HEK293 (cell line): Measurements from ENCODE around the gene NUP210.

Experiments
- CTCF ChIA-PET: fragments of 350-600 bp; formaldehyde crosslinking; extraction: SDS; loops from one replicate; lab custom pipeline; 2021; ENCODE audit warnings: antibody characterized with exemption; lab: Yijun Ruan, JAX
- POLR2A ChIA-PET: fragments of 300-600 bp; formaldehyde crosslinking; extraction: SDS; loops from one replicate; lab custom pipeline; 2020; ENCODE audit warnings: antibody characterized with exemption, inconsistent platforms; lab: Yijun Ruan, JAX
- H3K27ac ChIP-seq: fragments of 200-500 bp; sonication (Bioruptor generic); 2 replicates; pipeline ENCODE4 v1.5.1; 2014; ENCODE audit warnings: low read depth, low read length, control low read depth, inconsistent platforms; ENCODE audit errors: extremely low read depth
- H3K36me3 ChIP-seq, 2 experiments: fragments of 200-500 bp in 1 of 2; sonication (Bioruptor generic) in 1 of 2; 1 replicate in 1 of 2; 2 replicates in 1 of 2; pipeline ENCODE4 v1.5.1; 2014 to 2017; ENCODE audit warnings: inconsistent platforms in 2 of 2, low read length in 2 of 2; ENCODE audit not compliant: control insufficient read depth in 2 of 2, insufficient read depth in 1 of 2
- H3K4me1 ChIP-seq: fragments of 200-500 bp; sonication (Bioruptor generic); 2 replicates; pipeline ENCODE4 v1.5.1; 2014; ENCODE audit warnings: mild to moderate bottlenecking, low read length, inconsistent platforms; ENCODE audit not compliant: control insufficient read depth, insufficient read depth
- H3K4me3 ChIP-seq: 2 replicates; pipeline ENCODE4 v1.5.1; 2011; ENCODE audit warnings: low read depth, mild to moderate bottlenecking, control low read depth, low read length, moderate library complexity
- H3K9me3 ChIP-seq: fragments of 200-500 bp; sonication (Bioruptor generic); 2 replicates; pipeline ENCODE4 v1.5.1; 2014; ENCODE audit warnings: low read depth, low read length, inconsistent platforms; ENCODE audit not compliant: control insufficient read depth, insufficient read depth
- GLIS2 ChIP-seq: fragments of 450-650 bp; formaldehyde crosslinking; IDR thresholded peaks from 2 replicates; pipeline ENCODE4 v1.5.1; 2016; ENCODE audit warnings: missing biosample characterization, missing genetic modification characterization
- IKZF3 ChIP-seq: fragments of 450-650 bp; IDR thresholded peaks from 2 replicates; pipeline ENCODE4 v1.5.0; 2018; ENCODE audit warnings: missing biosample characterization, mild to moderate bottlenecking, missing genetic modification characterization, moderate library complexity
- RBAK ChIP-seq: fragments of 450-650 bp; formaldehyde crosslinking; IDR thresholded peaks from 2 replicates; pipeline ENCODE4 v1.5.1; 2016; ENCODE audit warnings: missing biosample characterization, missing genetic modification characterization
- ZBTB44 ChIP-seq: fragments of 450-650 bp; IDR thresholded peaks from 2 replicates; pipeline ENCODE4 v1.5.1; 2018; ENCODE audit warnings: missing biosample characterization, mild to moderate bottlenecking, missing genetic modification characterization
- ZNF10 ChIP-seq: fragments of 450-650 bp; formaldehyde crosslinking; IDR thresholded peaks from 2 replicates; pipeline ENCODE4 v1.5.1; 2017; ENCODE audit warnings: missing biosample characterization, missing genetic modification characterization
- ZNF121 ChIP-seq: fragments of 450-650 bp; formaldehyde crosslinking; IDR thresholded peaks from 2 replicates; pipeline ENCODE4 v1.5.1; 2016; ENCODE audit warnings: missing biosample characterization, missing genetic modification characterization
- ZNF202 ChIP-seq: fragments of 450-650 bp; formaldehyde crosslinking; IDR thresholded peaks from 2 replicates; pipeline ENCODE4 v1.5.1; 2016; ENCODE audit warnings: missing biosample characterization, missing genetic modification characterization, borderline replicate concordance
- ZNF211 ChIP-seq: fragments of 450-650 bp; formaldehyde crosslinking; IDR thresholded peaks from 2 replicates; pipeline ENCODE4 v1.5.1; 2016; ENCODE audit warnings: low read depth, missing biosample characterization, missing genetic modification characterization
- ZNF239 ChIP-seq: fragments of 450-650 bp; formaldehyde crosslinking; IDR thresholded peaks from 2 replicates; pipeline ENCODE4 v1.5.1; 2016; ENCODE audit warnings: missing biosample characterization, missing genetic modification characterization
- ZNF248 ChIP-seq: fragments of 450-650 bp; formaldehyde crosslinking; IDR thresholded peaks from 2 replicates; pipeline ENCODE4 v1.5.1; 2017; ENCODE audit warnings: missing biosample characterization, missing genetic modification characterization
- ZNF311 ChIP-seq: fragments of 450-650 bp; formaldehyde crosslinking; IDR thresholded peaks from 2 replicates; pipeline ENCODE4 v1.5.1; 2017; ENCODE audit warnings: missing biosample characterization, missing genetic modification characterization, borderline replicate concordance
- ZNF335 ChIP-seq: fragments of 450-650 bp; formaldehyde crosslinking; conservative IDR thresholded peaks from 2 replicates; pipeline ENCODE4 v1.5.1; 2016; ENCODE audit warnings: missing biosample characterization, missing genetic modification characterization
- ZNF404 ChIP-seq: fragments of 450-650 bp; formaldehyde crosslinking; IDR thresholded peaks from 2 replicates; pipeline ENCODE4 v1.5.1; 2017; ENCODE audit warnings: missing biosample characterization, missing genetic modification characterization
- ZNF416 ChIP-seq: fragments of 450-650 bp; formaldehyde crosslinking; IDR thresholded peaks from 2 replicates; pipeline ENCODE4 v1.5.1; 2016; ENCODE audit warnings: missing biosample characterization, missing genetic modification characterization
- ZNF433 ChIP-seq: fragments of 450-650 bp; formaldehyde crosslinking; IDR thresholded peaks from 2 replicates; pipeline ENCODE4 v1.5.1; 2016; ENCODE audit warnings: missing biosample characterization, missing genetic modification characterization, low read depth
- ZNF501 ChIP-seq: fragments of 450-650 bp; formaldehyde crosslinking; IDR thresholded peaks from 2 replicates; pipeline ENCODE4 v1.5.1; 2016; ENCODE audit warnings: missing biosample characterization, missing genetic modification characterization
- ZNF621 ChIP-seq: fragments of 450-650 bp; formaldehyde crosslinking; IDR thresholded peaks from 2 replicates; pipeline ENCODE4 v1.5.1; 2017; ENCODE audit warnings: missing biosample characterization, missing genetic modification characterization
- ZNF701 ChIP-seq: fragments of 450-650 bp; formaldehyde crosslinking; IDR thresholded peaks from 2 replicates; pipeline ENCODE4 v1.5.1; 2016; ENCODE audit warnings: missing biosample characterization, missing genetic modification characterization
- ZNF777 ChIP-seq: fragments of 450-650 bp; formaldehyde crosslinking; IDR thresholded peaks from 2 replicates; pipeline ENCODE4 v1.5.1; 2017; ENCODE audit warnings: missing biosample characterization, missing genetic modification characterization, borderline replicate concordance
- ZNF830 ChIP-seq: fragments of 450-650 bp; IDR thresholded peaks from 2 replicates; pipeline ENCODE4 v1.5.0; 2018; ENCODE audit warnings: missing biosample characterization, missing genetic modification characterization, low read depth, mild to moderate bottlenecking, moderate library complexity
- ZSCAN18 ChIP-seq: fragments of 450-650 bp; formaldehyde crosslinking; IDR thresholded peaks from 2 replicates; pipeline ENCODE4 v1.5.1; 2016; ENCODE audit warnings: missing biosample characterization, missing genetic modification characterization

Gene NUP210

GRCh38 chr3:13399603-13400002, 20.5 kb downstream of the NUP210 start (continued):
- TF ChIP-seq ZNF621 (no peak), ZNF121 (tag by site-specific recombination) (no peak), ZNF777 (tag by site-specific recombination) (no peak)

- H3K27ac ChIP-seq = no peak overlapping the region
- H3K9me3 ChIP-seq = no peaks in the 10 kb centered on the region
- H3K4me3 ChIP-seq = no peak overlapping the region
- ChIA-PET CTCF (interaction anchor here (0.6 kb wide), 1 partner anchor 508 kb away, joined by 7 read pairs; no protein-coding TSS in a partner anchor), POLR2A (no interaction called here)
- H3K4me1 ChIP-seq = no peaks in the 10 kb centered on the region
- peaks cover 26 to 71% of the 10 kb centered on the region in 2 experiments; a peak in 2 of 3 replicates for H3K36me3 ChIP-seq
- TF ChIP-seq ZNF248 (tag by site-specific recombination) (no peak), ZNF830 (tag by site-specific recombination) (no peak), RBAK (tag by site-specific recombination) (no peak), ZNF416 (tag by site-specific recombination) (no peak), IKZF3 (no peak), ZNF701 (tag by site-specific recombination) (no peak), ZNF10 (tag by site-specific recombination) (no peak), ZNF335 (tag by site-specific recombination) (no peak), ZNF501 (tag by site-specific recombination) (no peak), ZNF202 (tag by site-specific recombination) (no peak), ZNF404 (tag by site-specific recombination) (no peak), ZNF621 (no peak), ZSCAN18 (no peak), GLIS2 (tag by site-specific recombination) (no peak)
Measured at GRCh38 chr3:13397316-13397715, 22.8 kb downstream of the NUP210 start.

- no peaks in the 10 kb centered on the region for H3K9me3 ChIP-seq
- no peak for TF ChIP-seq ZNF239 (tag by site-specific recombination)
- no peak for TF ChIP-seq ZNF311
- no peak for TF ChIP-seq ZBTB44
- TF ChIP-seq ZNF433 (tag by site-specific recombination) = no peak
- TF ChIP-seq ZNF211 (tag by site-specific recombination) = no peak
- ChIA-PET POLR2A (no interaction called here), CTCF (interaction anchor here (2.0 kb wide), 1 partner anchor 58 kb away, joined by 9 read pairs; no protein-coding TSS in a partner anchor)
- H3K27ac ChIP-seq = no peak overlapping the region
- H3K4me1 ChIP-seq = no peaks in the 10 kb centered on the region
- H3K4me3 ChIP-seq = no peak overlapping the region
- H3K36me3 ChIP-seq = peaks cover 26 to 92% of the 10 kb centered on the region in 2 experiments; a peak in 2 of 3 replicates
Measured at GRCh38 chr3:13394363-13394762, 25.8 kb downstream of the NUP210 start.
